ENCODE measurements around the gene EMILIN3. TPM values are rescaled to one million over a fixed set of nuclear protein-coding genes. Genes with fewer than 3 reads are reported as not detected.

Gene EMILIN3
- total RNA-seq, 4 donors from 2014 or later = 0.13 to 0.76 (median 0.44) TPM; not detected in 1

DNA sequence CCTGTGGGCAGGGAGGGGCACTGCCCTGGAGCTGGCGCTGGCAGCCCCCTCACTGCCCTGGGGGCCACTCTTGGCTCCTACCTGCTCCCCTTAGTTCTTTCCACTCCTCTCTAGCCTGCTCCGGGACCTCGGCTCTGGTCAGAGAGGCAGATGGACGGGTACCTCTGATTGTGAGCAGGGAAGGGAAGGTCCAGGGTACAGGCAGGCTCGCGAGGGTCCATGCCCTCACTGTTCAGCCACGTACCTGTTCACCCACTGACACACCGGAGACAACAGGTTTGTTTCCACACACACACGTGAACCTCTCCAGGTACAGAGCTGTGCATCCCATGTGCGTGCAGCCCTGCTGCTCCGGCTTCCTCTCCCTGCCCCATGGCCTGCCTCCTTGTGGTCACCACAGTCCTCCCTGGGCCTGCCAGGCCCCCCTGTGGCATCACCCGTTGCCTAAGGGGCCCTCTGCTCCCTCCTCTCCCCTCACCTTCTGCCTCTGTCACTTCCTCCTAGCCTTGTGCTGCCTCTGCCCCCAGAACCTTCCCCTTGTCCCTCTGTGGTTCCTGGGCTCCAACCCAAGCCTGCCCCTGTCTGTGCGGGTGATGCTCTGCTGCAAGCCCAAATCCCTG, 2.3 kb downstream of the EMILIN3 start:
- Histone ChIP-seq H3K4me1 (peaks cover 4 to 24% (median 5%) of the 10 kb centered on the region in 3 donors), H3K4me3 (no peak overlapping the region), H3K36me3 (peaks cover 0 to 5% (median 0%) of the 10 kb centered on the region in 3 donors), H3K27ac (no peak overlapping the region), H3K9me3 (no peaks in the 10 kb centered on the region), H3K27me3 (peaks cover 0 to 57% (median 5%) of the 10 kb centered on the region in 4 donors)
- no peak for DNase-seq
- 76 to 85% methylated on average over 5 to 11 of the region's 13 CpGs for WGBS, 2 donors
- intact Hi-C loops (cut with DNase I) = no loop called here
- TF ChIP-seq, protein P1, sequence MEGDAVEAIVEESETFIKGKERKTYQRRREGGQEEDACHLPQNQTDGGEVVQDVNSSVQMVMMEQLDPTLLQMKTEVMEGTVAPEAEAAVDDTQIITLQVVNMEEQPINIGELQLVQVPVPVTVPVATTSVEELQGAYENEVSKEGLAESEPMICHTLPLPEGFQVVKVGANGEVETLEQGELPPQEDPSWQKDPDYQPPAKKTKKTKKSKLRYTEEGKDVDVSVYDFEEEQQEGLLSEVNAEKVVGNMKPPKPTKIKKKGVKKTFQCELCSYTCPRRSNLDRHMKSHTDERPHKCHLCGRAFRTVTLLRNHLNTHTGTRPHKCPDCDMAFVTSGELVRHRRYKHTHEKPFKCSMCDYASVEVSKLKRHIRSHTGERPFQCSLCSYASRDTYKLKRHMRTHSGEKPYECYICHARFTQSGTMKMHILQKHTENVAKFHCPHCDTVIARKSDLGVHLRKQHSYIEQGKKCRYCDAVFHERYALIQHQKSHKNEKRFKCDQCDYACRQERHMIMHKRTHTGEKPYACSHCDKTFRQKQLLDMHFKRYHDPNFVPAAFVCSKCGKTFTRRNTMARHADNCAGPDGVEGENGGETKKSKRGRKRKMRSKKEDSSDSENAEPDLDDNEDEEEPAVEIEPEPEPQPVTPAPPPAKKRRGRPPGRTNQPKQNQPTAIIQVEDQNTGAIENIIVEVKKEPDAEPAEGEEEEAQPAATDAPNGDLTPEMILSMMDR (IDR thresholded peaks at IDR 0.05) = no peak
- TF ChIP-seq POLR2A (IDR thresholded peaks at IDR 0.05) = no peak

DNA sequence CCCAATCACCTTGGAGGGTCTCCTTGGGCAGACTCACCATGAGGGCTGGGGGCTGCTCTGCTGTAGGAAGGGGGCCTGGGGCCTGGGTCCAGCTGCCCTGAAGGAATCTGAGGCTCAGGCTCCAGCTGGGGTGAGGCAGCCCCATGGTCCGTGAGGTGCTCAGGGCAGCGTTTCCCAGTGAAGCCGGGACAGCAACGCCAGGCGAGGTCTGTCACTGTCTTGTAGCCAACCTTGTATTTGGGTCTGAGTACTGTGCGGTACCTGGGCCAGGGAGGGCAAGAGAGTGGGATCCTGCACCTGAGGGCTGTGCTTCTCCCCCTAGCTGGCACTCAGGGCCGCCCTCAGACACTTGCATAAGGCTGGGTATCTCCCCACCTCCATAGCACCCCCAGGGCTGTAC, 3.0 kb downstream of the EMILIN3 start:
- DNase-seq = no peak
- Histone ChIP-seq H3K9me3 (no peaks in the 10 kb centered on the region), H3K27me3 (peaks cover 0 to 52% (median 5%) of the 10 kb centered on the region in 4 donors), H3K4me3 (no peak overlapping the region), H3K27ac (no peak overlapping the region), H3K4me1 (peaks cover 4 to 24% (median 5%) of the 10 kb centered on the region in 3 donors), H3K36me3 (peaks cover 0 to 13% (median 0%) of the 10 kb centered on the region in 3 donors)
- TF ChIP-seq, protein P1 (IDR thresholded peaks at IDR 0.05) = no peak
- TF ChIP-seq POLR2A (IDR thresholded peaks at IDR 0.05) = no peak
- 100% methylated on average over 1 of the region's 7 CpGs; no CpG with 5 or more reads in 1 of the 2 donors for WGBS, 2 donors
- intact Hi-C loops (cut with DNase I) = no loop called here

DNA sequence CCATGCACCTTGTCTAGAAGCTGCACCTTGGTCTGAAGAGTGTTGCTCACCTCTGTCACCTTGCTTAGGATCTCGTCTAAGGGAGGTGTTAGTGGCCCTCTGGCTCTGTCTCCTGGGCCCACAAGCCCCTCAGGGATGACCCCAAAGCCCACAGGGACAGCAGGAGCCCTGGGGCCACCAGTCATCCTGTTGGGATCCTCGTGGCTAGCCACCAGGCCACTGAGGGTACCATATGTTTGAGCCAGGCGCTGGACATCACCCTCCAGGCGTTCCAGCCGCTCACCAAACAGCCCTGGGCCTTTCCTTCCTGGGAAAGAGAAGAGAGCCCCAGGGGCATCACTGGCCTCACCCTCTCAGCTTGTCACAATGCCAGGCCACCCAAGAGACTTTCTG, 3.9 kb downstream of the EMILIN3 start:
- Histone ChIP-seq H3K27me3 (peaks cover 0 to 45% (median 5%) of the 10 kb centered on the region in 4 donors), H3K27ac (no peak overlapping the region), H3K9me3 (no peaks in the 10 kb centered on the region), H3K36me3 (peaks cover 0 to 22% (median 0%) of the 10 kb centered on the region in 3 donors), H3K4me3 (no peak overlapping the region), H3K4me1 (peaks cover 4 to 24% (median 5%) of the 10 kb centered on the region in 3 donors)
- intact Hi-C loops (cut with DNase I) = no loop called here
- WGBS, 2 donors = 68% methylated on average over 4 of the region's 5 CpGs; no CpG with 5 or more reads in 1 of the 2 donors
- no peak for DNase-seq
- TF ChIP-seq POLR2A (IDR thresholded peaks at IDR 0.05) = no peak
- TF ChIP-seq, protein P1 (IDR thresholded peaks at IDR 0.05) = no peak

DNA sequence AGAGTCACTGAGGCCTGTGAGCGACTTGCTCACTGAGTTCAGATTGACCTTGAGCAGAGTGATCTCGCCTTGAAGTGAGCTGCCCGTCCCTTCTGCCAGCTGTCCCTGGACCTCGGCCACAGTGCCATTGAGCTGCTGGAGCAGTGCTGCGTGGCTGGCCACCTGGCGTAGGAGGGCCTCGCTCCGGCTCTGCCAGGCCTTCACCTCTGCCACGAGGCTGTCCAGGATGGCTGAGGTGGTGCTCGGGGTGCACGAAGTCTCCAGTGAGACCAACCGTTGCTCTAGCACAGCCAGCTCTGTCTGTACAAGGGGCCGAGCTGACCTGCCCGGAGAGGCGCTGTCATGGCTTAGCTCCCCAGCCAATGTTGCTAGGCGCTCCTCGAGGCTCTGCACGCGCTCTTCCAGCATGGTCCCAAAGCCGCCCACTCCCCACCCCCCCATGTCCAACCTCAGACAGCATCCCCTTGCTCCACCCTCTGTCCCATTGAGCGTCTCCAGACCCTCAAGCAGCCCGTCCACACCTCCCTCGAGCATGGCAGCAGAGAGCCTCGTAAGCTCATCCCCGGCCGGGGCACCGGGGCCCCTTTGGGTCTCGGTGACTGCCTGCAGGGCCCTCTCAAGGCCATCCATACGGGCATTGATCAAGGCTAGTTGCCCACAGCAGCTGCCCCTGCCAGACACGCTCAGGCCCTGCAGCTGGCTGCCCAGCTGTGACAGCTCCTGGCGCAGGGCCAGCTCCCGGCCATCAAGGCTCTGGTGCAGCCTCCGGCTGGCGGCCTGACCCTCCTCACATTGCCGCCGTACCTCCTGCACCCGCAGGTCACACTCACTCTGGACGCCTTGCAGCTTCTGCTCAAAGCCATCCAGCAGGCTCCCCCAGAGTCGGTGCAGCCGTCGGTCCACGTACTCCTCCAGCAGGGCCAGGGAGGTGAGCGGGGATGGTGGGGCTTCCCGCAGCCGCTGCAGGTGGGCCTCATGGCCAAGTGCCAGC, 4.6 kb downstream of the EMILIN3 start:
- H3K36me3 ChIP-seq = peaks cover 0 to 28% (median 5%) of the 10 kb centered on the region in 3 donors
- intact Hi-C loops (cut with DNase I) = no loop called here
- peaks cover 0 to 38% (median 1%) of the 10 kb centered on the region in 4 donors for H3K27me3 ChIP-seq
- H3K9me3 ChIP-seq = no peaks in the 10 kb centered on the region
- no peak overlapping the region for H3K27ac ChIP-seq
- TF ChIP-seq POLR2A (IDR thresholded peaks at IDR 0.05) = no peak
- TF ChIP-seq, protein P1 (IDR thresholded peaks at IDR 0.05) = no peak
- no peak for DNase-seq
- H3K4me3 ChIP-seq = no peak overlapping the region
- peaks cover 4 to 23% (median 5%) of the 10 kb centered on the region in 3 donors for H3K4me1 ChIP-seq
- WGBS, 2 donors = 83 to 91% methylated on average over 10 to 13 of the region's 45 CpGs

Data from esophagus squamous epithelium (tissue), 5 donors.